ENCODE measurements around the gene GAB2. TPM values are rescaled to one million over a fixed set of nuclear protein-coding genes. Genes with fewer than 3 reads are reported as not detected.

GAB2 gene
- total and polyA plus RNA-seq, 10 of the 15 experiments (the other 5 are each of a cell fraction or from before 2014, with no cell fraction given), result 0.69 to 12.6 (median 3.8) TPM

DNA sequence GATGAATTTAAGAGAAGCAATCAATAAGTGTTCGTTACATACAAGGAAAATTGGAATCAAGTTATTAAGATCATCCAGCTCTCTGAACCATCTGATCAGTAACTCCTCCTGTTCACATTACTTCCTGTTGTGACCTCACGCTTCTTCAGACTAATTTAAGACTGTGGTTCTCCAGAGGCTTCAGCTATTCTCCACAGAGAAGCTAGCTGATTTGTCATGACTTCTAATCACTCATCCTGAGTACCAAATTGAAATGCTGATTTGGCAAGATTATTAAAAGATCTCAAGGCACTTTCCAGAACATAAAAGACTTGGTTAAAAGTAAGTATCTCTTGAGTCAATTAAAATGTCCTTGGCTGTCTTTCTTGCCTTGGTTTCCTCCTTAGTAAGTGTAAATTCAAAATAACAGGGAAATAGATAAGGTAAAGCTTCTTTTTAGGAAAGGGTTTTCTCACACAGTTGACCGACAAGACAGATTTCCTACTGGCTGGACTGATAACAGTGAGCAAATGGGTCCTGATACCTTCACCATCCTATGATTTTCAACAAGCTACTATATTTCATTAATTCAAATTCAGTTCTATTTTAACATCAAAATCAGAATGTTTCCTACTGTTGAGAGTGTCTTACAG lies 38.5 kb downstream of the GAB2 start:
- Histone ChIP-seq H3K27ac (ENCODE audit: control insufficient read depth, insufficient read depth) (no peak overlapping the region), H3K79me2 (ENCODE audit: control insufficient read depth, insufficient read depth, low read length) (no peaks in the 10 kb centered on the region), H3K4me3 (no peak overlapping the region), H3K9me3 (replicated peaks; ENCODE audit: control insufficient read depth, insufficient read depth, low read length) (peaks cover 3% of the 10 kb centered on the region; the same call in 2 of the 3 replicates), H3K4me2 (ENCODE audit: control insufficient read depth, insufficient read depth) (no peak overlapping the region), H3K4me1 (ENCODE audit: control insufficient read depth, insufficient read depth, low read length) (no peaks in the 10 kb centered on the region), H3K27me3 (replicated peaks in 1 of 2; ENCODE audit: control insufficient read depth in 2 of 2, insufficient read depth in 2 of 2, low read length in 1 of 2) (no peaks in the 10 kb centered on the region), H3K36me3 (ENCODE audit: control insufficient read depth in 2 of 2, insufficient read depth in 2 of 2, low read length in 1 of 2) (no peaks in the 10 kb centered on the region), H4K20me1 (ENCODE audit: control insufficient read depth, insufficient read depth) (no peaks in the 10 kb centered on the region), H3K9ac (ENCODE audit: control insufficient read depth, insufficient read depth, low read length) (no peak overlapping the region), H2AFZ (ENCODE audit: control insufficient read depth, low read depth, low read length) (peak overlapping the region; percentile 39; the same call in 1 of the 2 replicates)
- WGBS (ENCODE audit: insufficient coverage, insufficient replicate concordance, low lambda C conversion rate, missing lambda C conversion rate), result 33% methylated on average over 3 of the region's 3 CpGs
- no peak for TF ChIP-seq SMAD1 (IDR thresholded peaks at IDR 0.05; ENCODE audit: low read depth, partially characterized antibody)
- no peak for TF ChIP-seq BRCA1 (IDR thresholded peaks at IDR 0.05; ENCODE audit: low read depth, low read length)
- POLR2A ChIA-PET, result no interaction called here
- in situ Hi-C loops (cut with MboI), result no loop called here
- CTCF ChIA-PET, result interaction anchor here (2.2 kb wide), 1 partner anchor 185 kb away, joined by 7 read pairs; no protein-coding TSS in a partner anchor
- BruUV-seq (replicated peaks), result no TSS peak
- ATAC-seq (no peak), DNase-seq (ENCODE audit: low read depth, low spot score) (no peak), FAIRE-seq (peak; percentile 66)
- intact Hi-C loops (cut with micrococcal nuclease; ENCODE audit: unreplicated experiment), result no loop called here
- SMC1A ChIA-PET (ENCODE audit: uncharacterized antibody, unreplicated experiment), result interaction anchor here (1.2 kb wide), 1 partner anchor 8 kb away, joined by 3 read pairs; no protein-coding TSS in a partner anchor
- RAD21 ChIA-PET (ENCODE audit: unreplicated experiment), result no interaction called here

DNA sequence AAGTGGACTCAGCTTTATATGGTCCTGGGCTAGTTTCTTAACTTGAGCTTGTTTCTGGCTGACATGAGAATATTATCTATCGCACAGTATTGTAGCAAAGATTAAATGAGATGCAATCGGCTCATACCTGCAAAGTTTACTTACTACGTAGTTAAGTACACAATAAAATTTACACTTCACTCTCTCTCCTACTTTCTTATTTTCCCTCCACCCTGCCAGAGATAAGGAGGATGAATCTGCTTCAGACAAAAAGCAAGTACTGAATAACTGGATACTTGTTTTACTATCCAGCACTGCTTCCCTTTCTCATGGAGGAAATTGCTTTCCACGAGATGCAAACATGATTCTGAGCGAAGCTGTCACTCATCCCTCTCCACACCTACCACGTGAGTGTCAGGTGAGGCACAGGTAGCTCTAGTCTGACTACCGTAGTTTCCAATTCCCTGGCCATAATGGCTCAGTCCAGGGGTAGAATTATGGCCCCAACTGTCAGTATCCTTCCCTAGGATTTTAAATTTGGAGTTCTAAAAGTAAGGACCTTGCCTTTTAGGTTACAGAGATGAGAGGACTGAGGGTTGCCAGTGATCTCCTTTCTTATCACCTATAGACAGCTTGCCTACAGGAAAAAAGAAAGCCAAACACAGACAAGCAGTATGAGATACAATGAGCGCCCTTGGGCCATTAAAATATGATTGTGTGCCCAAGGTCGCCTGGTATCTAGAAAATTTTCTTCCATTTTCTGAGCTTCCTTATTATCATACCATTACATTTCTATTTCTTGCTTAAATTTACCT lies 39.8 kb downstream of the GAB2 start:
- Histone ChIP-seq H4K20me1 (ENCODE audit: control insufficient read depth, insufficient read depth) (no peaks in the 10 kb centered on the region), H3K36me3 (ENCODE audit: control insufficient read depth in 2 of 2, insufficient read depth in 2 of 2, low read length in 1 of 2) (no peaks in the 10 kb centered on the region), H3K27me3 (replicated peaks in 1 of 2; ENCODE audit: control insufficient read depth in 2 of 2, insufficient read depth in 2 of 2, low read length in 1 of 2) (no peaks in the 10 kb centered on the region), H3K79me2 (ENCODE audit: control insufficient read depth, insufficient read depth, low read length) (no peaks in the 10 kb centered on the region), H3K27ac (ENCODE audit: control insufficient read depth, insufficient read depth) (no peak overlapping the region), H3K4me2 (ENCODE audit: control insufficient read depth, insufficient read depth) (no peak overlapping the region), H3K9ac (ENCODE audit: control insufficient read depth, insufficient read depth, low read length) (no peak overlapping the region), H3K4me3 (no peak overlapping the region), H3K4me1 (ENCODE audit: control insufficient read depth, insufficient read depth, low read length) (no peaks in the 10 kb centered on the region), H2AFZ (ENCODE audit: control insufficient read depth, low read depth, low read length) (no peak overlapping the region), H3K9me3 (replicated peaks; ENCODE audit: control insufficient read depth, insufficient read depth, low read length) (peaks cover 3% of the 10 kb centered on the region; the same call in 2 of the 3 replicates)
- intact Hi-C loops (cut with micrococcal nuclease; ENCODE audit: unreplicated experiment) (no loop called here), in situ Hi-C loops (cut with MboI) (no loop called here)
- DNase-seq (ENCODE audit: low read depth, low spot score) (no peak), ATAC-seq (no peak), FAIRE-seq (no peak)
- no TSS peak for BruUV-seq (replicated peaks)
- ChIA-PET RAD21 (ENCODE audit: unreplicated experiment) (no interaction called here), CTCF (interaction anchor here (0.7 to 2.2 kb wide), 2 partner anchors 26 to 187 kb away, joined by 3 to 7 read pairs; no protein-coding TSS in a partner anchor), POLR2A (interaction anchor here (0.5 kb wide), 1 partner anchor 55 kb away, joined by 3 read pairs; no protein-coding TSS in a partner anchor), SMC1A (ENCODE audit: uncharacterized antibody, unreplicated experiment) (no interaction called here)
- whole genome bisulfite sequencing (ENCODE audit: insufficient coverage, insufficient replicate concordance, low lambda C conversion rate, missing lambda C conversion rate), result 83% methylated on average over 9 of the region's 9 CpGs
- no peak for TF ChIP-seq STAT1 (conservative IDR thresholded peaks at IDR 0.05)
- TF ChIP-seq BHLHE40 (IDR thresholded peaks at IDR 0.05; ENCODE audit: borderline replicate concordance in 1 of 2, low read depth in 2 of 2, low read length in 1 of 2), result no peak
- no peak for TF ChIP-seq GABPA (IDR thresholded peaks at IDR 0.05; ENCODE audit: low read depth)
- no peak for TF ChIP-seq RB1 (IDR thresholded peaks at IDR 0.05; ENCODE audit: borderline replicate concordance)
- TF ChIP-seq SPI1 (IDR thresholded peaks at IDR 0.05; ENCODE audit: borderline replicate concordance, insufficient read depth, low read depth, low read length), result no peak
- TF ChIP-seq LARP7 (IDR thresholded peaks at IDR 0.05), result no peak
- no peak for TF ChIP-seq NFYA (IDR thresholded peaks at IDR 0.05; ENCODE audit: borderline replicate concordance, low read depth, low read length)
- TF ChIP-seq, protein P1, sequence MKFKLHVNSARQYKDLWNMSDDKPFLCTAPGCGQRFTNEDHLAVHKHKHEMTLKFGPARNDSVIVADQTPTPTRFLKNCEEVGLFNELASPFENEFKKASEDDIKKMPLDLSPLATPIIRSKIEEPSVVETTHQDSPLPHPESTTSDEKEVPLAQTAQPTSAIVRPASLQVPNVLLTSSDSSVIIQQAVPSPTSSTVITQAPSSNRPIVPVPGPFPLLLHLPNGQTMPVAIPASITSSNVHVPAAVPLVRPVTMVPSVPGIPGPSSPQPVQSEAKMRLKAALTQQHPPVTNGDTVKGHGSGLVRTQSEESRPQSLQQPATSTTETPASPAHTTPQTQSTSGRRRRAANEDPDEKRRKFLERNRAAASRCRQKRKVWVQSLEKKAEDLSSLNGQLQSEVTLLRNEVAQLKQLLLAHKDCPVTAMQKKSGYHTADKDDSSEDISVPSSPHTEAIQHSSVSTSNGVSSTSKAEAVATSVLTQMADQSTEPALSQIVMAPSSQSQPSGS (IDR thresholded peaks at IDR 0.05; ENCODE audit: low read length), result no peak
- TF ChIP-seq HCFC1 (IDR thresholded peaks at IDR 0.05; ENCODE audit: low read length), result no peak
